Melanocyte of skin (primary cell): Measurements from ENCODE around the gene SDF2L1. TPM values are rescaled to one million over a fixed set of nuclear protein-coding genes. Genes with fewer than 3 reads are reported as not detected.

Experiments used
- small RNA-seq, 2 donors: library from RNA; depleted of rRNA; stranded (forward); fragments of <200 nt; gene quantifications; one replicate each; pipeline ENCODE3, GENCODE V24; 2012
- total RNA-seq, 2 donors: library from RNA; depleted of rRNA; stranded (reverse); fragments of >200 nt; gene quantifications; 2 replicates each; pipeline ENCODE4 v1.2.3, GENCODE V29; 2012

Gene SDF2L1
- total RNA-seq = 10 to 100 TPM; 24.1 to 58.6 TPM

GRCh38 chr22:21641789-21642583 lies at the start of gene SDF2L1:
Gene SDF2L1 (plus strand): TSS chr22:21642302. CDS start chr22:21642337, 35 bp downstream.

GRCh38 chr22:21629255-21630149 lies 12.6 kb upstream of the SDF2L1 start, which contains the start of gene YDJC:
Gene YDJC (minus strand): TSS chr22:21630022. CDS start chr22:21630014, 8 bp downstream.

GRCh38 chr22:21632237-21632895 lies 9.7 kb upstream of the SDF2L1 start, which contains the start of gene CCDC116:
Gene CCDC116 (plus strand): TSS chr22:21632760. CDS start chr22:21633182, 422 bp downstream.

Small RNA genes lying within 50 kb of the gene (small RNA-seq; reads per million reads assigned to genes)
- 29.2 to 46.0 reads per million in 2 donors for gene MIR301B

Other genes starting within 250 kb of the SDF2L1 start
- 1 to 10 TPM; 2.1 to 3.3 TPM for gene HIC2, start 224.9 kb upstream of the SDF2L1 start, total RNA-seq
- gene TMEM191C, start 174.9 kb upstream of the SDF2L1 start, total RNA-seq = 1 to 10 TPM in 1 of 2 donors, under 1 TPM in 1; 1.00 to 1.0 TPM
- under 1 TPM; 0.33 to 0.34 TPM for gene RIMBP3C, start 90.8 kb upstream of the SDF2L1 start, total RNA-seq
- 10 to 100 TPM; 49.2 to 69.6 TPM for gene UBE2L3, start 74.6 kb upstream of the SDF2L1 start, total RNA-seq
- 10 to 100 TPM; 13.4 to 21.6 TPM for gene YDJC, start 12.3 kb upstream of the SDF2L1 start, total RNA-seq
- under 1 TPM; 0.33 to 0.34 TPM for gene CCDC116, start 9.5 kb upstream of the SDF2L1 start, total RNA-seq
- gene PPIL2, start 23.7 kb downstream of the SDF2L1 start, total RNA-seq = 10 to 100 TPM; 23.0 to 25.8 TPM
- under 1 TPM; under 0.01 to 0.34 TPM for gene YPEL1, start 93.5 kb downstream of the SDF2L1 start, total RNA-seq
- 10 to 100 TPM; 41.0 to 58.3 TPM for gene MAPK1, start 225.3 kb downstream of the SDF2L1 start, total RNA-seq